ENCODE measurements around the gene TIGD1. TPM values are rescaled to one million over a fixed set of nuclear protein-coding genes. Genes with fewer than 3 reads are reported as not detected.

Gene TIGD1
- total RNA-seq, 1 experiment from 2014 or later, result 5.1 TPM

DNA sequence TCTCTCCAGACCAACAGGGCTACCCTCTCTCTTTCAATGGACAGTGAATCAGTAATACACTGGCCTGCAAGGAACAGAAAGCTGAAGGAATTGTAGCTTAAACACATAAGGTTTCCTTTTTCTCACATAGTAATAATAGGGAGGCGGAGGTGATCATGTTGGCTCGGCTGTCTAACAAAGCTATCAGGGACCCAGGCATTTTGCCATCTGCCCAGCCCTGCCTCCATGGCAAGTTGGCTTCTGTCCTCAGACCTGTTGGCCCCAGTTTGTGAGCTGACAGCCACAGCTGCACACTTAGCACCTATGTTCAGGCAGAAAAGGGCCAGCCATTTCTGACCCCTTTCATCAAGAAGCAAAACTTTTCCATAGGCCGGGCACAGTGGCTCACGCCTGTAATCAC lies 12.9 kb downstream of the TIGD1 start:
- Histone ChIP-seq H3K9me3 (ENCODE audit: control insufficient read depth, insufficient read depth, low read depth, low read length) (no peaks in the 10 kb centered on the region; the same call in 1 of the 2 replicates), H3K4me1 (ENCODE audit: control insufficient read depth, insufficient read depth, low read length) (no peaks in the 10 kb centered on the region), H3K36me3 (ENCODE audit: control insufficient read depth, insufficient read depth, low read length) (no peaks in the 10 kb centered on the region), H3K4me3 (ENCODE audit: low read depth in 2 of 2, low read length in 2 of 2) (no peak overlapping the region), H3K27me3 (ENCODE audit: control insufficient read depth, insufficient read depth, low read length) (no peaks in the 10 kb centered on the region), H3K27ac (ENCODE audit: low read length) (no peak overlapping the region)
- DNase-seq (ENCODE audit: low read depth, low spot score) (no peak), ATAC-seq (no peak)
- in situ Hi-C loops (cut with HindIII; ENCODE audit: low pct_unique_long_range_greater_than_20kb, low sequenced_read_pairs), result no loop called here
- BruUV-seq (replicated peaks), result no TSS peak
- ChIA-PET POLR2A (no interaction called here), CTCF (no interaction called here)
- intact Hi-C loops (cut with micrococcal nuclease; ENCODE audit: unreplicated experiment), result no loop called here
- TF ChIP-seq TCF7L2 (IDR thresholded peaks at IDR 0.05; ENCODE audit: low read depth, low read length) (no peak), SIN3A (IDR thresholded peaks at IDR 0.05; ENCODE audit: borderline replicate concordance, insufficient read depth, low read depth, low read length) (no peak), POLR2AphosphoS5 (IDR thresholded peaks at IDR 0.05; ENCODE audit: low read depth, low read length) (no peak)
- TF ChIP-seq, protein P1, sequence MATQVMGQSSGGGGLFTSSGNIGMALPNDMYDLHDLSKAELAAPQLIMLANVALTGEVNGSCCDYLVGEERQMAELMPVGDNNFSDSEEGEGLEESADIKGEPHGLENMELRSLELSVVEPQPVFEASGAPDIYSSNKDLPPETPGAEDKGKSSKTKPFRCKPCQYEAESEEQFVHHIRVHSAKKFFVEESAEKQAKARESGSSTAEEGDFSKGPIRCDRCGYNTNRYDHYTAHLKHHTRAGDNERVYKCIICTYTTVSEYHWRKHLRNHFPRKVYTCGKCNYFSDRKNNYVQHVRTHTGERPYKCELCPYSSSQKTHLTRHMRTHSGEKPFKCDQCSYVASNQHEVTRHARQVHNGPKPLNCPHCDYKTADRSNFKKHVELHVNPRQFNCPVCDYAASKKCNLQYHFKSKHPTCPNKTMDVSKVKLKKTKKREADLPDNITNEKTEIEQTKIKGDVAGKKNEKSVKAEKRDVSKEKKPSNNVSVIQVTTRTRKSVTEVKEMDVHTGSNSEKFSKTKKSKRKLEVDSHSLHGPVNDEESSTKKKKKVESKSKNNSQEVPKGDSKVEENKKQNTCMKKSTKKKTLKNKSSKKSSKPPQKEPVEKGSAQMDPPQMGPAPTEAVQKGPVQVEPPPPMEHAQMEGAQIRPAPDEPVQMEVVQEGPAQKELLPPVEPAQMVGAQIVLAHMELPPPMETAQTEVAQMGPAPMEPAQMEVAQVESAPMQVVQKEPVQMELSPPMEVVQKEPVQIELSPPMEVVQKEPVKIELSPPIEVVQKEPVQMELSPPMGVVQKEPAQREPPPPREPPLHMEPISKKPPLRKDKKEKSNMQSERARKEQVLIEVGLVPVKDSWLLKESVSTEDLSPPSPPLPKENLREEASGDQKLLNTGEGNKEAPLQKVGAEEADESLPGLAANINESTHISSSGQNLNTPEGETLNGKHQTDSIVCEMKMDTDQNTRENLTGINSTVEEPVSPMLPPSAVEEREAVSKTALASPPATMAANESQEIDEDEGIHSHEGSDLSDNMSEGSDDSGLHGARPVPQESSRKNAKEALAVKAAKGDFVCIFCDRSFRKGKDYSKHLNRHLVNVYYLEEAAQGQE (IDR thresholded peaks at IDR 0.05; ENCODE audit: insufficient read depth in 1 of 2, low read depth in 2 of 2, low read length in 1 of 2), result no peak
- TF ChIP-seq, protein P2, sequence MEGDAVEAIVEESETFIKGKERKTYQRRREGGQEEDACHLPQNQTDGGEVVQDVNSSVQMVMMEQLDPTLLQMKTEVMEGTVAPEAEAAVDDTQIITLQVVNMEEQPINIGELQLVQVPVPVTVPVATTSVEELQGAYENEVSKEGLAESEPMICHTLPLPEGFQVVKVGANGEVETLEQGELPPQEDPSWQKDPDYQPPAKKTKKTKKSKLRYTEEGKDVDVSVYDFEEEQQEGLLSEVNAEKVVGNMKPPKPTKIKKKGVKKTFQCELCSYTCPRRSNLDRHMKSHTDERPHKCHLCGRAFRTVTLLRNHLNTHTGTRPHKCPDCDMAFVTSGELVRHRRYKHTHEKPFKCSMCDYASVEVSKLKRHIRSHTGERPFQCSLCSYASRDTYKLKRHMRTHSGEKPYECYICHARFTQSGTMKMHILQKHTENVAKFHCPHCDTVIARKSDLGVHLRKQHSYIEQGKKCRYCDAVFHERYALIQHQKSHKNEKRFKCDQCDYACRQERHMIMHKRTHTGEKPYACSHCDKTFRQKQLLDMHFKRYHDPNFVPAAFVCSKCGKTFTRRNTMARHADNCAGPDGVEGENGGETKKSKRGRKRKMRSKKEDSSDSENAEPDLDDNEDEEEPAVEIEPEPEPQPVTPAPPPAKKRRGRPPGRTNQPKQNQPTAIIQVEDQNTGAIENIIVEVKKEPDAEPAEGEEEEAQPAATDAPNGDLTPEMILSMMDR (IDR thresholded peaks at IDR 0.05), result no peak

DNA sequence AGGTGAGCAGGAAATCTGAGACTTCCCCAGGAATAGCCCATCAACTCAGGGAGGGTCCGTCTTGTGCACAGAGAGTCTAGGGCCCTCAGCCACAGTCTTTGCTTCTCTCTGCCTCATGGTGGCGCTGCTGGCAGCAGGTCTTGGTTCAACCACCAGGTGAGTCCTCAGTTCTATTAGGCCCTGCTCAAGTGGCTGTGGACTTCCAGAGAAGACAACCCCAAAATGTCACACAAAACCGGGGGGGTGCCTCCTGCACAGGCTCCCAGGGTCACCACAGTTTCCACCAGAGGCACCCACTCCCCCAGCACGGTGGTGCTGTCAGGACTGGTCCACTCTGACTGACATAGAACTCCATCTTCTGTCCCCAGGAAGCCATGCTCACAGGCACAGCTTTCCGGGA lies 13.3 kb downstream of the TIGD1 start:
- no TSS peak for BruUV-seq (replicated peaks)
- Histone ChIP-seq H3K4me3 (ENCODE audit: low read depth in 2 of 2, low read length in 2 of 2) (no peak overlapping the region), H3K9me3 (ENCODE audit: control insufficient read depth, insufficient read depth, low read depth, low read length) (no peaks in the 10 kb centered on the region; the same call in 1 of the 2 replicates), H3K4me1 (ENCODE audit: control insufficient read depth, insufficient read depth, low read length) (no peaks in the 10 kb centered on the region), H3K36me3 (ENCODE audit: control insufficient read depth, insufficient read depth, low read length) (no peaks in the 10 kb centered on the region), H3K27me3 (ENCODE audit: control insufficient read depth, insufficient read depth, low read length) (no peaks in the 10 kb centered on the region), H3K27ac (ENCODE audit: low read length) (no peak overlapping the region)
- TF ChIP-seq, protein P2 (IDR thresholded peaks at IDR 0.05), result no peak
- no peak for TF ChIP-seq POLR2AphosphoS5 (IDR thresholded peaks at IDR 0.05; ENCODE audit: low read depth, low read length)
- TF ChIP-seq, protein P1 (IDR thresholded peaks at IDR 0.05; ENCODE audit: insufficient read depth in 1 of 2, low read depth in 2 of 2, low read length in 1 of 2), result no peak
- POLR2A ChIA-PET, result interaction anchor here (0.6 kb wide), 1 partner anchor 26 kb away, joined by 4 read pairs; no protein-coding TSS in a partner anchor
- no peak for DNase-seq (ENCODE audit: low read depth, low spot score)
- CTCF ChIA-PET, result no interaction called here
- intact Hi-C loops (cut with micrococcal nuclease; ENCODE audit: unreplicated experiment) (no loop called here), in situ Hi-C loops (cut with HindIII; ENCODE audit: low pct_unique_long_range_greater_than_20kb, low sequenced_read_pairs) (no loop called here)
- no peak for ATAC-seq
